Measurements from ENCODE around the gene IFTAP.

IFTAP gene

DNA sequence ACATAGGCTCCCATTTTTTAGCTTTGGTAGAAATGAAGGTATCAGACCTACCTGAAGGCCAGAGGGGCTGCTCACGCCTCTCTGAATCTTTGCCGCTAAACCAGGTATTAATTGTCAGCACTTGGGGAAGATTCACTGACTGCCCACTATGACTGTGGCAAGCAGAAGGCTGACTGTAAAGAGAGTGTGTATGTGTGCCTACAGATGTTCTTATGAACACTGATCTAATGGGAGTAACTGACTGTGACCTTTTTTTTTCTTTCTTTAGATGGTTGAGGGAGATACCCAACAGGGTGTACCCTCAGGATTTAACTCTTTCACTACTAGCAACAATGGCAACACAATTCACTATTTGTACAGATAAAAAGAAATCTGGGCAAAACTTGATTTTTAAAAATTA is 3.7 kb downstream of the IFTAP start, which contains the start of gene RAG2:
TSS of gene RAG2 (minus strand) at position 186 of the 400 bp plus-strand sequence. CDS start 4,068 bp downstream, outside the sequence.
- DNase-seq (ENCODE audit: low spot score), result no peak

DNA sequence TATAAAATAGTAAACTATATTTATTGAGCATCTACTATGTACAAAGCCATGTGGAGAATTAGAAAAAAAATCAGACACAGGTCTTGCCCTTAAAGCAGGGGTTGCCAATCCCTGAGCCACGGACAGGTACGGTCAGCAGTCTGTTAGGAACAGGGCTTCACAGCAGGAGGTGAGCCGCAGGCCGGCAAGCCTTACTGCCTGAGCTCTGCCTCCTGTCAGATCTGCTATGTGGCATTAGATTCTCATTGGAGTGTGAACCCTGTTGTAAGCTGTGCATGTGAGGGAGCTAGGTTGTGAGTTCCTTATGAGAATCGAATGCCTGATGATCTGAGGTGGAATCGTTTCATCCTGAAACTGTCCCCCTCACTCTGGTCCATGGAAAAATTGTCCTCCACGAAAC is 5.9 kb downstream of the IFTAP start:
- no peak for DNase-seq (ENCODE audit: low spot score)

DNA sequence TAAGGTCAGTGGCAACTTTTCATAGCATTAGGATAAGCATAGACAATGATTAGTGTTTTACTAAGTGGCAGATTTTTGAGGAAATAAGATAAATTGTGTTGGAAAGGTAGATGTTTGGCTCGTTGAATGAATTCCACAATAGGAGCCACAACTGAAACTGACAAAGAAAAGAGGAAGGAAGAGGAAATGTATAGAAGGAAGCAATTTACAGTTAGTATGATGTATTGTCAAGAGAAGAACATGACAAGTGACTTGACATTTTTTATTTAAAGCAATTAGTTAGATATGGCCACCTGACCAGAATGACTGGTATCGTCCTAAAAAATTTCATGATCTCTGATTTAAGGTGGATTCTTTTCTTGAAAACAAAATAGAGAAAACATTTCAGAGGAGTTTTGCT is 6.9 kb downstream of the IFTAP start:
- no peak for DNase-seq (ENCODE audit: low spot score)

DNA sequence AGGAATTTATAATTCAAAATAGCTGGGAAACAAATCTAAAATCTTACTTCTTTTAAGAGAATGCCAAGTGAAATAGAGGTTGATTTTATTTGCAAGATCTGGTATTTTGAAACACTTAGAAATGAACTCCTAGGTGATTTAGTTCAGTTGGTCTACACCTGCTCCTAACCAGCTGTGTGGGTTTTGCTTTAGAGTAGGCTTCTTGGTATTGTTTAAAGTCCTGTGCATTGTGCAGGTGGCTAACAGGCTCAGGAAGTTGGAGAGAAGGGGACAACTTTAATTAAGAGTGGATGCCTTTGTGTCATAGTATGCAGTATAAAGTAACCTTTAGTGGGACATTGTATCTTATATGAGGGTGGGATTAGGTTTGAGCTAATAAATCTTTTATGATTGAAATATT is 7.8 kb downstream of the IFTAP start:
- no peak for DNase-seq (ENCODE audit: low spot score)

DNA sequence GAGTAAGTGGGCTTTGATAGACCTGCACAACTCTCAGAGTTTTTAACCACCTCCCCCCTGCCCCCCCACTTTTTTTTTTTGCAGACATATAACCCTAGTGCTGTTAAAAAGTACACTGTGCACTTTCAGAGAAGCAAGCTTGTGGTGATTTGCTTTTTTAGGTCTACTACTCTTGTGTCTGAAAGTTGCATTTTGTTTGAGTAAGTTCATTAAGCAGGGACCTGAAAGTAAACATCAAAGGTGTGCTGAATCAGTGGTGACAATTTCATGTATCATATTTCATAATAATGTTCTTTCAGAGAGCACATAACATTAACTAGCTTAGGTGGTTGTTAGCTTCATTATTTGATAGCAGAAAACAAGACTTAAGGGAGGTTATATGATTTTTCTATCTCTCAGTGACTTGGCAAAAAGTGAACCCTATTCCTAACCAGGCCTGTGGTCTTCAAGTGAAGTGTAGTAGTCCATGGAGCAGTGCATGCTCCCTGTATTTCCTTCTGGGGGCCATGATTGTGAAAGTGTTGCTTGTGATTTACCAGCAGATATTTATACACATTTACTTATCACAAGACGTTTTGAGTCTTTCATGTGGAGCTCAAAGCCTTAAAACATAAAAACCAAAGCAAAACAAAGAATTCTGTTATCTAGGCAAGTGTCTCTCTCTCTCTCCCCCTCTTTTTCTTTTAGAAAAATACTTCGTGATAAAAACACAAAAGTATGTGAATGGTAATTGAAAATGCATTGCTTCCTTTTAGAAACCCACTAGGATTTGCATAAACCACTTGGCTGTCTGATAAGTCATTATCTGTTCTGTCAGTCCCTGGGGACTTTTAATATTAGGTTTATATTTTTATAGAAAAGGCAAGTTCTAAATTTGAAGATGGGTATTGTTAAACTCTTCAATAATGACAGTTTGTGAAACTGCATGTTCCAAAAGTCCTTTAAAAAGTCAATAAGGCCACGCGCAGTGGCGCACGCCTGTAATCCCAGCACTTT is 11.2 kb downstream of the IFTAP start:
- DNase-seq (ENCODE audit: low spot score), result no peak

DNA sequence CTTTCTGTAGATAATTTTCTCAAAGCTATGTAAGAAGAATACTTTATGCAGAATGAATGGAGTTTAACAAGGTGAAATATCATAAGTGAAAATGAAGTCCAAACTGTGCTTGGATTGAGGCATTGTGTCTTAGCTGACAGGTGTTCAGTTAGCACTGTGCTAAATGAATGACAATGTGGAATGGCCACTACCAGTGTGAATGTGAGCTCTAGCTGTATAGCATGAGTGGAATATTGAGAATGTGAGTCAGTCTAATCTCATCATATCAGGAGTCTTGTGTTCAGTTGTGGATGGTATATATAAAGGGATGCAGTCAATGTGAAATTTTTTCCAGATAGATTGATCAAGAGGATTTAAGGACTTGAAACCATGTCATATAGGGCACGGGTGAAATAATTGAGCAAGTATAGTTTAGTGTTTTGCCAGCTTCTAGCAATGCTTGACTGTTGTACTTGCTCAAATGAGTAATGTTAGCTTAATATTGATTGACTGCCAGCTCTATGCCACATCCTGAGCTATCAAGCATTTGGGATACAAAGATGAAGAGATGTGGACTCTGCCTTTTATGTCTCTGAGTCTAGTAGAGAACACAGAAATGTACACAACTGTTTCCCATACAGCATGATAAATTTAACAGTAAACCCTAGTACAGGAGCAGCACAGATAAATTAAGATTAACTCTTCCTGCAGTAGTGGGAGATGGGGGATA is 14.3 kb downstream of the IFTAP start:
- no peak for DNase-seq (ENCODE audit: low spot score)

DNA sequence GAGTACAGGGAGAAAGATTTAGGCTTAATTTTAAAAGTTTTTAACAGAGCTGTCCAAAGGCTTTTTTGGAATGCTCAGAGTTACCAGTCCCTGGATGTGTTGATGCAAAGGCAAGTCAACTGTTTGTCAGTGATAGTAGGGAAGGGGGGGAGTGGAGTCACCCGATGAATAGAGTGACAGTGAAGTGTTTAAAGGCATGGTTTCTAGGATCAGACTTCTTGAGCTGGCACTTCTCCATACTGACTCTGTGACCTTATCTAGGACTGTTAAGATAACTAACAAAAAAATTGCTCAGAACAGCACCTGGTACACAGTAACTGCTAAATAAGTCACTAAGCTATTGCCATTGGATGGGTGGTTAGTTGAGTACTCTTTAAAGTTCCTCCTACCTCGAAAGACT is 15.1 kb downstream of the IFTAP start:
- DNase-seq (ENCODE audit: low spot score), result no peak

DNA sequence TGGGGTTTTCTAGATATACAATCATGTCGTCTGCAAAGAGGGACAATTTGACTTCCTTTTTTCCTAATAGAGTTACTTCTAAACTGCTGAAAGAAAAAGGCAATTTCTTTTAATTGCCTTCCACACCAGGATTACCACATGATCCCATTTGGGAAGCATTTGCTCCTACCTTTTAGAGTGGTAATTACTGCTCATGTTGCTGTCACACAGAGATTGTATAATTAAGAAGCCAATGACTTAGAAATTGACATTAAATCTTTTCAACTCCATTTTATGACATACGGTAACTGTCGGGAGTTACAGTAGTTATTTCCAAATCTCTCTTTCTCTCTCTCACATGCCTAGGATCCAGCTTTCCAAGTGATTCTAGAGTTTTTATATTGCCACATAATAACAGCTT is 21.5 kb downstream of the IFTAP start:
- no peak for DNase-seq (ENCODE audit: low spot score)

DNA sequence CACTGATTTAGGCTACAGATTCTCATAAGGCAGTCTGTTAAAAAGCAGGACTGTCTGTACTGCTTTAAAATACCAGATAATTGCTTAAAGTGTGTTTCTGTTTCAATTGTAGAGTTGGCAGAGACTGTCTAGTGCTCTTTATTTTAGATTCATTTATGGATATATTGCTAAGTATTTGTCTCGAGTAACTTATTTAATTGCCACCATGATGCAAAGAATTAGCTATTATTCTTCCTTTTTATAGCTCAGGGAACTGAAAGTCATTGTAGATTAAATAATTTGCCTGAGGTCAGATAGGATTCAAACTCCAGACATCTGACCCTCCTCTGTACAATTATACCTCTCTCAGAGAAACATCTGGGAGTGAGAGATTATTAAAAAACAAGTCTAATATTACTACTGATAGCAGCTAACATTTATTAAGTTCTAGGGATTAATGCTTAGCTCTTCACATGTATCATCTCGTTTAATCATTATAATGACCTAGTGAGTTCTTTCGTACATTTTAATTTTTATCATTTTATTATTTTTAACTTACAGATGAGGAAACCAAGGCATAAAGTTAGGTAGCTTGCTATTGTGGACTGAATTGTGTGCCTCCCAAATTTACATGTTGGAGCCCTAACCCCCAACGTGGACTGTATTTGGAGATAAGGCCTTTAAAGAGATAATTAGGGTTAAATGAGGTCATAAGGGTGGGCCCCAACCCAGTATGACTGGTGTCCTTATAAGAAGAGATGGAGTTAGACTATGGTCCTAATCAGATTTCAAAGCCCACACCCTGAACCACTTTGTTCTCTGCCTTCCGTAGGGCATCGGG is 23.5 kb downstream of the IFTAP start:
- no peak for DNase-seq (ENCODE audit: low spot score)

DNA sequence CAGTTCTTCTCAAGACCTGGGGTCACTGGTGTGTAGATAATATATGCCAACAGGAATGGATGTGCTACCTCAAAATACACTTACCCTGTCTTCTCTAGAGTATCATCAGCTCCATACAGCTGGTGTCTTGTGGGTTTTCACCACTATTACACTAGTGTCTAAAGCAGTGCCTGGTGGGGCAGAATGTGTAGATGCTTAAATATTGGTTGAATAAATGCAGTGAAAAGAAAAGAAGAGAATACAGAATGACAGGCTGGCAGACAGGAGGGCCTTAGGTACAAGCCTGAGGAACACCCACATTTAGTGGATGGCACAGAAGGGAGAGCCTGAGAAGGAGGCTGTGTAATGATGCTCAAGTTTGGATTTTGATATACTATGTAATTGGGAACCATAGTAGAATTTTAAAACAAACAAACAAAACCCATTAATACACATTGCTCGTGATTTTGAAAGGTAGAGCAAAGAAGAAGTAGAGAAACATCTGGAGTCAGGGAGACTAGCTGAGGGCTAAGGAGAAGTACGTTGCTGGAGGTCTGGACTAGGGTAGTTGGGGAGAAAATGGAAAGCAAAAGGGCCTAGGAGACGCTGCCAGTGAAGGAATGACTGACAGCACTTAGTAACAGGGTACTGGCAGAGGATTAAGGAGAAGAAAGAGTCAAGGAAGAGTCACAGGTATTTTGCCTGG is 24.2 kb downstream of the IFTAP start:
- no peak for DNase-seq (ENCODE audit: low spot score)

DNA sequence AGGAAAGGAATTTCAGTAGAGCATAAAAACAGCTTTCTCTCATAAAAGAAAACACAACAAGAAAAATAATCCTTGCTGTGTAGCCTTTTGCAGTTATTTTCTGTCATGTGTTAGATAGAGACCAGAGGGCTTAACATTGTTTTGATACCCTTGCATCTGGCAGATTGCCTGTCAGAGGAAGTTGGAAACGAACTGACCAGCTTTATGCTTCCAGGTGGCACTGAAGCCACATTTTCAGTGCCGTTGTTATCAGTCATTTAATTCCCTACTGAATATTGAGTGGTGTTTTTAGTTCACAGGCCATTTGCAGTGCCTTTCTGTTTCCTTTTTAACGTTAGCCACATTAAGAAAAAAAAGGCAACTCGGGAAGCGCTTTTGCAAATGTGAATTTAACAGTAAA is 25.2 kb downstream of the IFTAP start:
- no peak for DNase-seq (ENCODE audit: low spot score)

DNA sequence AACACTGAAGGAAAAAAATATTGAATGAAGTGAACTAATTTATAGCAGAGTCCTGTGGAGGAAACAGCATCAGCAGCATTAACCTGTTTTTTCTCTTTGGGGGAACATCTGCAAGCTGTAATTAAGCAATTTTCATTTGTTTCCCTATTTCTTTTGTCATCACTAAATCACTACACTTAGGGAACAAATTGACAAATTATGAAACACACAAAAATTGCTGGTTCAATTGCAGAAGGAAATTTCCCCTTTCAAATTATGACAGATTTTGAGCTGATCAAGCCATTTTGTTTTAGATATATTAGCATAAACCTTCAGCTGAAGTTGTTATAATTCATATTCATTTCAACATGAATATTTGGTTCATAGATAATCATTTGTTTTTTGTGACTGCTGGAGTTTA is 25.9 kb downstream of the IFTAP start:
- no peak for DNase-seq (ENCODE audit: low spot score)

DNA sequence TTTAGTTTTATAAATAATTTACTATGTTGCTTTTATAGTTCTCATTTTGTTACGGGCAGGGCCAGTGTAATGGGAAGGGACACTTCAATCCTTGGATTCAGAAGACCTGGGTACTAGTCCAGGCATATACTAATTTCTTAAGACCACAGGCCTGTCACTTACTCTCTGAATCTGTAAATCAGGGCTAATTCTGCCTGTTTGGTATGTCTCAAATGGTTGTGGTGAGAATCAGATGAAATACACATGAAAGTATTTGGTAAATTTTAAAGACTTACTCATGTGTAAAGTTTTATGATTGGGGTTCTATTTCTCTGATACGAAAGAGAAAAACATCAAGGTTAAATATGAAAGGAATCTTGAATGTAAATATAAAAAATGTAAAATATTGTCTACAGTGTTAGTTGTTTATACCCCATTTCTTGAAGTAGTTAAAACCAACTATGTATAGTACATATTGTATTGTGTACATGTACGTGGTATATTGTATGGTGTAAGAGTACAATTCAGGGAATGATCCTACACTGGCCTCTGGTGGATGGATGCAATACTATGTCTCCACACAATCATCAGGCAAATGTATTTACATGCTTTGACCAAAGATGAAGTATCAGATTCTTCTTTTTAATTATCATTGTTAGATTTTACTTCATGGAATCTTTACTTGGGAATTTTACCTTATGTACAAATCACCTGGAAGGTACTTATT is 28.3 kb downstream of the IFTAP start:
- DNase-seq (ENCODE audit: low spot score), result no peak

DNA sequence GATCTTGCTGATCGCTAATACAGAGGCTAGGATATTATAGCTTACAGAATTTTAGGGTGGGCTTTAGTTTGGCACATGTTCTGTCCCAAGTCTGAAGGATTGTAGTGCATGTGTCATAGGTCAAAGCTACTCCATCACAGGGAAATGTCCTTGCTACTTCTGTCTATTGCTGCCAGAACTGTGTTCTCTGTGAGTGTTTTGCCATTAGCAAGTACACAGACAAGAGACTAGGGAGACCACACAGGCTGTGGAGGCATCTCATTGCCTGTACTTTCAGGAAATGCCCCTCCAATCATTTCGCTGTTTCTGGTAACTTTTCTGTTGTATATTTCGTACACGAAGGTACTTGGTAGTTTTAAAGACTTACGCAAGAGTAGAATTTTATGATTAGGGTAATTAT is 29.2 kb downstream of the IFTAP start:
- DNase-seq (ENCODE audit: low spot score), result no peak

DNA sequence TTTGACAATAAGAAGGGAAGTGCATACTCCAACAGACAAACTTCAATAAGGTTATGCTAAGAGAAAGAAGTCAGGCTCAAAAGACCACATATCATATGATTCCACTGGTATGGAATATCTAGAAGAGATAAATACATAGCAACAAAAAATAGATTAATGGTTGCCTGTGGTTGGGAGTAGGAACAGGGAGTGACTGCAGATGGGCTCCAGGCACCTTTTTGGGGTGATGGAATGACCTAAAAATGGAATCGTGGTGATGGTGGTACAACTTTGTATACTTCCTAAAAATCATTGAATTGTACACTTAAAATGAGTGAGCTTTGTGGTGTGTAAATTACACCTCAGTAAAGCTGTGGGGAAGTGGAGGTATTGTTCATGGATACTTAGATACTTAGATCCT is 32.7 kb downstream of the IFTAP start:
- no peak for DNase-seq (ENCODE audit: low spot score)

DNA sequence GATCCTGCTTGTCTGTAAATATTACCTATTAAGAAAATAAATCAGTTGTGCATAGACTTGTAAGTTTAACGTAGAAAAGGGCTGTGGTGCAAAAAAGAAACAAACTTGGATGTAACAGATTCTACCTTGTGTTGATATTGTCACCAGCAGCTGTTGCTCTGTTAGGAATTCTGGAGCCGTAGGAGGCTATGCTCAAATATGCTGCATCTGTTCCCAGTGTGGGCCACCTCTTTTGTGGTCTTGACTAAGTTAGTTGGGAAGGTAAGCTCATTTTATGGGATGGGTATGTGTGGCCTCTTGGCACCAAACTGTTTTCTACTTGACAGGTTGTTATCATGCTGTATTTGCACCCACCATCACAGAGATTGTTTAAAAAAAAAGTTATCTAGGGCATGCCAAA is 33.2 kb downstream of the IFTAP start:
- no peak for DNase-seq (ENCODE audit: low spot score)

DNA sequence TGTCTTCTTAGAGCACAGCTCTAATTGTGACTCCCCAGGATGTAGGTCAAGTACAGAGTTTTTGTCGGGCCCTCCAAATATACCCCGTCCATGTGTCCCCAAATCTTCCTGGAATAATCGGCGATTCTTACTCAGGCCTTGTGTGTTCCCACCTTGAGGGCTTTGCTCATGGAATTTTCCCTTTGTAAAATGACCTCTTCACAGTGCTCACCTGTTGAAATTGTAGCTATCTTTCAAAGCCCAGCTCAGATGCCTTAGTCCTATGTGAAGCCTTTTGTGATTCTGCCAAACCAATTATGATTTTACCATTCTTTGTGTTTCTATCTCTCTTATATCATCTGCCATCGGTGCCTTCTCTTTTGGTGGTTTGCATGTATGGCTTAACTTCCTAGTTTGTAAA is 33.8 kb downstream of the IFTAP start:
- no peak for DNase-seq (ENCODE audit: low spot score)

DNA sequence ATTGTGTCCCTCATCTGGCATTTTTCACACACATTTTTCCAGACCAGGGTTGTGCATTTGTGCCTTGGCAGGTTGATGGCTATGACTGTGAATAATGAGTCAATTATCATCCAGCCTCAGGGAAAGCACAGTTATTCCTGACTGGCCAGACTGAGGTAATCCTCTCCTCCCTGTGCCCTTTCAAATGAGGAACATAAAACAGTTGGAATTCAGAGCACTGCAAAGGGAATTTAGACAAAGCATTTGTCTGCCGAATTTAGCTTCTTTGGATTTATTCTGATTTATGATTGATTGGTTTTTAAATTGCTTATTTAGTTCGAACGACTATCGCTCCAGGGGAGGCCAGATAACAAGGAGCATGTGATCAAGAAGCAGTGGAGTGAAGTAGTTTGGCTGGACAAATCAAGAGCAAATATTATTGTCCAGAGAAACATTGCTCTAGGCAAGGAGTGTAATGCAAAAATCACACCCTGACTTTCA is 34.5 kb downstream of the IFTAP start:
- no peak for DNase-seq (ENCODE audit: low spot score)

DNA sequence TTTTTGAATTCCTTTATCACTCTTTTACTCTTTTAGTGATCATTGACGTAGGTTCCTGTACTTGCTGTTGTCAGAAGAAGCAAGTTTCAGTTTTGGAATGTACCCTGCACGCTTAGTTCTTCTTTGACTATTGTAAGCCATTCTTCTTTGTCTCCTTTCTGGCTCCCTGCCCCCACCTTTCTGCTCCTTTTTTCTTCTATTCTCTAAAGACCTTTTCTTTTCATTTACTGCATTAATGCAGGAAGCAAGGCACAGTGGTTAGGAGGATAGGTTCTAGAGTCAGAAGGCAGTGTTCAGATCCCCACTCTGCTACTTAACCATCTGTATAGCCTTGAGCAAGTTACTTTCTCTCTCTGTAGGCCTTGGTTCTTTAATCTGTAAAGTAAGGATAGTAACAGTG is 37.5 kb downstream of the IFTAP start:
- no peak for DNase-seq (ENCODE audit: low spot score)

DNA sequence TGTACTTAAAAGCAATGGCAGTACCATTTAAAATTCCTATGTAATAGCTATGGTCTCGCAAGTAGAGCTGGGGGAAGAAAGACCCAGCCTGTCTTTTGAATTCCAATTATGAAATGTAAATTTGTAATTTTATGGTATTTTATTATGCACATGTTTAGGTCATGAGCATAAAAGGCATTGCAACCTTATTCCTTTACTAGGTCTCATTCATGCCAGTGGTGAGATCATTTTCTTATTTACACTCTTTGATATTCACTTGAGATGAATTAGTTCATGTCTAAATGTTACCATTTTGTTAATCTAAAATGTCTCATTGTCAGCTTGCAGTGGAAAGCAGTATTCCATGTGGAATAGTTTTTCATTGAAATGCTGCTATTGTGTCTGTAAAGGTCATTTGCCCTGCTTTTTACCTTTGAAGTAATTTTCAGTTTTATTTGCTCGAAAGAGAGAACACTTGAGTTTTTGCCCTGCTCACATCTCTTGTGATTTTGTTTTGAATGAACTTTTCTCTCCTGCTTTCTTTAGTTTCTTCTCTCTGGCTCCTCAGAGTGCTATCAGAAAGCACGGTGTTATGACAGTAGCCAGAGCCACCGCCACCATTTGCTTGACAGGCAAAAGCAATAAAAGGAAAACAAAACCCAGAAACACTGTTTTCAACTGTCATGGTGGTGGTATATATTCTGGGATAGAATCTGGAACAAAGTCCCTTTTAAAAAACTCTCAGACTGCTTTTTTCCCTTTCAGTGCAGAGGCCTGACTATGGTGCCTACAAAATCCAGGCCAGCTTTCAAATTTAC is 41.0 kb downstream of the IFTAP start:
- no peak for DNase-seq (ENCODE audit: low spot score)
